ENCODE measurements around the gene STUB1. TPM values are rescaled to one million over a fixed set of nuclear protein-coding genes. Genes with fewer than 3 reads are reported as not detected.

The STUB1 gene
- total RNA-seq, 2 donors from 2014 or later: 135 to 186 TPM

DNA sequence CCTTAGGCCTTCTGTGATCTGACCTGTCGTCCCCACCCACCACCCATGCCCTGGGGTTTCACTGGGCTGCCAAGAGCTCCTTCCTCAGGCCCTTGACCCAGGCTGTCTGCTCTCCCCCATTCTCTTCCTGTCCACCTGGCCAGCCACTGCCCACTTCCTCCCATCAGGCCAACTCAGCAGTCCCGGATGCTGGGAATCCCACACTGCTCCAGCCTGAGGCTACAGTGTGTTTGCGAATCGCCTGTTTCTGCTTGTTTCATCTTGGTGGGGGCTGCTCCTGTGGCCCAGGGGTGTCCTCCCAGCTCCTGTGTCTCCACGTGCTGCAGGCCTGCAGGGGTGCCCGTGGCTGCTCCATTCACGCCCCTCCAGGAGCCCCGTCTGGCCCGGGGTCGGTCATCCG, 33.9 kb downstream of the STUB1 start:
- H3K27me3 ChIP-seq: peaks cover 0 to 14% of the 10 kb centered on the region in 2 donors
- no peak for TF ChIP-seq CTCF (IDR thresholded peaks at IDR 0.05)
- H3K27ac ChIP-seq: no peak overlapping the region
- peaks cover 0 to 51% of the 10 kb centered on the region in 2 donors for H3K4me1 ChIP-seq
- no peak for DNase-seq (ENCODE audit: low spot score)
- H3K4me3 ChIP-seq: peak overlapping the region in 1 of 2 donors; percentile 48
- no peaks in the 10 kb centered on the region for H3K9me3 ChIP-seq
- no peaks in the 10 kb centered on the region for H3K36me3 ChIP-seq

DNA sequence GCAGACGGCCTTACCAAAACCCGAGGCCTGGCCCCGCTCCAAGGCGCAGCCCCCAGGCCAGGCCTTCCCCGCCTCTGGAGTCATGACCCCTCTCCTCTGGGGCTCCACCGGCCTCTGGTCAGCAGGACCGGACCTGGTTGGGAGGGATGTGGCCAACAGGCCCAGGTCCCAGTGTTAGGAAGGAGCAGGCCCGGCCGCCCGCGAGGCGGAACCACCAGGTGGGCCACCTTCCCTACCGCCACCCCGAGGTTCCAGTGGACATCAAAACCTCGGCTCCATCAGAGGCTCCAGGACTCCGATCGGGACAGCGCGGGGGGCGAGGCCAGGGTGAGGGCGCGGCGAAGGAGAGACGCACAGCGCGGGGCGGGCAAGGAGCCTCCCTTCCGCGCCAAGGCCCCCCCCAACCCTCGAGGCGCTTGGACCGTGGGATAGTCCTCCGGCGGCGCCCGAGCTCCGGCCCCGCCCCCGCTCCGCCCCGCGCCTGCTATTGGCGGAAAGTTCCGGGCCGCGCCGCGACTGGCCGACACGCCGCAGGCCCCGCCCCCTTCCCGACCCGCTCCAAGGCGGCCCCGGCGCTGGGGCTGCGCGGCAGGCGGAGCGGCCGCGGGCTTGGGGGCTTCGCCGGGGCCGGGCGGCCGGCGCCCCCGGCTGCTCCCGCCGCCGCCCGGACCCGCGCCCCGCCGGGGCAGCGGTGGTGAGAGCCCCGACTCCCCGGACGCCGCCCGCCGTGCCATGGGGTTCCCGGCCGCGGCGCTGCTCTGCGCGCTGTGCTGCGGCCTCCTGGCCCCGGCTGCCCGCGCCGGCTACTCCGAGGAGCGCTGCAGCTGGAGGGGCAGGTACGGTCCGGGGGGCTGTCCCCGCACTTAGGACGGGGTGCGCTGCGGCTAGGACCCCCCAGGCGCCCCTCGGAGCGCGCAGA, 34.6 kb downstream of the STUB1 start, which contains the start of gene METRN:
Gene METRN (plus strand): TSS at position 561 of the 919 bp plus-strand sequence. CDS start 172 bp downstream, at position 733.
- TF ChIP-seq CTCF (IDR thresholded peaks at IDR 0.05): no peak
- Histone ChIP-seq H3K36me3 (no peaks in the 10 kb centered on the region), H3K27ac (peak within 1 kb of the TSS in 1 of 2 donors; percentile 40), H3K4me3 (peak within 1 kb of the TSS; percentile 73 to 81), H3K27me3 (peaks cover 0 to 10% of the 10 kb centered on the region in 2 donors), H3K9me3 (no peaks in the 10 kb centered on the region), H3K4me1 (peaks cover 0 to 52% of the 10 kb centered on the region in 2 donors)
- DNase-seq (ENCODE audit: low spot score): peak; percentile 90

DNA sequence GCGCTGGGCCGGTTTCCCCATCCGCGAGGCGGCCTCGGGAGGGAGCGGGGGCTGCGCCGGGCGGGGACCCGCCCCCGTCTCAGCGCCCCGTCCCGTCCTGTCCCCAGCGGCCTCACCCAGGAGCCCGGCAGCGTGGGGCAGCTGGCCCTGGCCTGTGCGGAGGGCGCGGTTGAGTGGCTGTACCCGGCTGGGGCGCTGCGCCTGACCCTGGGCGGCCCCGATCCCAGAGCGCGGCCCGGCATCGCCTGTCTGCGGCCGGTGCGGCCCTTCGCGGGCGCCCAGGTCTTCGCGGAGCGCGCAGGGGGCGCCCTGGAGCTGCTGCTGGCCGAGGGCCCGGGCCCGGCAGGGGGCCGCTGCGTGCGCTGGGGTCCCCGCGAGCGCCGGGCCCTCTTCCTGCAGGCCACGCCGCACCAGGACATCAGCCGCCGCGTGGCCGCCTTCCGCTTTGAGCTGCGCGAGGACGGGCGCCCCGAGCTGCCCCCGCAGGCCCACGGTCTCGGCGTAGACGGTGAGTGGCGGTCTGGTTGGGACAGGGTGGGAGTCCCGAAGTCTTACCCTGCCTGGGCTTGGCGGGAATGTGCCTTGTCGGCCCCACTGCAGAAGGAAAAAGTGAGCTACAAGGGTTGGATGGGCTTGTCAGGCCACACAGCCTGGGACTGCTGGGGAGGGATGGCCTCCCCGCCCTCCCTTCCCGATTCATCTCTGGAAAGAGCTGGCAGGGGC, 35.4 kb downstream of the STUB1 start:
- no peak for TF ChIP-seq CTCF (IDR thresholded peaks at IDR 0.05)
- peaks cover 0 to 52% of the 10 kb centered on the region in 2 donors for H3K4me1 ChIP-seq
- peak overlapping the region; percentile 73 to 81 for H3K4me3 ChIP-seq
- H3K27ac ChIP-seq: peak overlapping the region in 1 of 2 donors; percentile 40
- DNase-seq (ENCODE audit: low spot score): no peak
- H3K27me3 ChIP-seq: peaks cover 0 to 8% of the 10 kb centered on the region in 2 donors
- H3K9me3 ChIP-seq: no peaks in the 10 kb centered on the region
- no peaks in the 10 kb centered on the region for H3K36me3 ChIP-seq

DNA sequence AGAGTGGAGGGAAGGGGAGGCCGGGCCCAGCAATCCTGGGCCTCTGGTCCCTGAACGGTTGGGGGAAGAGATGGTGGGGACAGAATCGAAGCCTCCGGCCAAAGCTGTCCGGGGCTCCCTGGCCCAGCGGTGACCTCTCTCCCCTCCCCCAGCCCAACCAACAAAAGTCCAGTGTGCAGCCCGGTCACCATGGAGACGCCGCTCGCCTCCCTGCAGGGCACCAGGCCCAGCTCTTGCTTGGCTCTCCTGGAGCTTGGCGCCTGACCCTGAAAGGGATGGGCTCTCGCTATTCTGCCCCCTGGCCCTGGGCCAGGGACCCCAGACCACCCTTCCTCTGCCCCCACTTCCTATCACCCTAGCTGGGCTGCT, 36.0 kb downstream of the STUB1 start:
- peaks cover 0 to 54% of the 10 kb centered on the region in 2 donors for H3K4me1 ChIP-seq
- H3K9me3 ChIP-seq: no peaks in the 10 kb centered on the region
- peaks cover 0 to 2% of the 10 kb centered on the region in 2 donors for H3K27me3 ChIP-seq
- no peak for DNase-seq (ENCODE audit: low spot score)
- no peak for TF ChIP-seq CTCF (IDR thresholded peaks at IDR 0.05)
- no peak overlapping the region for H3K27ac ChIP-seq
- H3K4me3 ChIP-seq: peak overlapping the region; percentile 73 to 81
- H3K36me3 ChIP-seq: no peaks in the 10 kb centered on the region

DNA sequence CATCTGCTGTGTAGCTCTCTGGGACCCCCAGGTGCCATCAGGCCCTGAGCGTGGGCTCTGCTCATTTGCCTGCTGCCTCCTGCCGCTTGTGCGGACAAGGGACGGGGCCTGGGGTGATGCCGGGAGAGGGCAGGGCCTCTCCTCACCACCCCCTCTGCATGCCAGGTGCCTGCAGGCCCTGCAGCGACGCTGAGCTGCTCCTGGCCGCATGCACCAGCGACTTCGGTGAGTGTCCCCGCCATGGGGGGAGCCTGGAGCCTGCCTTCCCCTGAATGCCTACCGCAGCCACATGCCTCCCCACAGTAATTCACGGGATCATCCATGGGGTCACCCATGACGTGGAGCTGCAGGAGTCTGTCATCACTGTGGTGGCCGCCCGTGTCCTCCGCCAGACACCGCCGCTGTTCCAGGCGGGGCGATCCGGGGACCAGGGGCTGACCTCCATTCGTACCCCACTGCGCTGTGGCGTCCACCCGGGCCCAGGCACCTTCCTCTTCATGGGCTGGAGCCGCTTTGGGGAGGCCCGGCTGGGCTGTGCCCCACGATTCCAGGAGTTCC, 36.6 kb downstream of the STUB1 start:
- Histone ChIP-seq H3K4me3 (no peak overlapping the region), H3K27ac (no peak overlapping the region), H3K4me1 (peaks cover 0 to 55% of the 10 kb centered on the region in 2 donors), H3K36me3 (no peaks in the 10 kb centered on the region), H3K27me3 (no peaks in the 10 kb centered on the region), H3K9me3 (no peaks in the 10 kb centered on the region)
- TF ChIP-seq CTCF (IDR thresholded peaks at IDR 0.05): no peak
- DNase-seq (ENCODE audit: low spot score): no peak

Measured in right atrium auricular region (tissue), 2 donors.